DMS153 (cell line): ENCODE measurements around the gene OGDH.
"Not testable (repeated sequence)": the region's sequence is repeated elsewhere in the genome, so short reads cannot be mapped to it uniquely, and the experiment has no call there.

Experiments used
- DNase-seq: peaks from one replicate; lab custom pipeline; 2025; lab: John Stamatoyannopoulos, UW

The OGDH gene

DNA sequence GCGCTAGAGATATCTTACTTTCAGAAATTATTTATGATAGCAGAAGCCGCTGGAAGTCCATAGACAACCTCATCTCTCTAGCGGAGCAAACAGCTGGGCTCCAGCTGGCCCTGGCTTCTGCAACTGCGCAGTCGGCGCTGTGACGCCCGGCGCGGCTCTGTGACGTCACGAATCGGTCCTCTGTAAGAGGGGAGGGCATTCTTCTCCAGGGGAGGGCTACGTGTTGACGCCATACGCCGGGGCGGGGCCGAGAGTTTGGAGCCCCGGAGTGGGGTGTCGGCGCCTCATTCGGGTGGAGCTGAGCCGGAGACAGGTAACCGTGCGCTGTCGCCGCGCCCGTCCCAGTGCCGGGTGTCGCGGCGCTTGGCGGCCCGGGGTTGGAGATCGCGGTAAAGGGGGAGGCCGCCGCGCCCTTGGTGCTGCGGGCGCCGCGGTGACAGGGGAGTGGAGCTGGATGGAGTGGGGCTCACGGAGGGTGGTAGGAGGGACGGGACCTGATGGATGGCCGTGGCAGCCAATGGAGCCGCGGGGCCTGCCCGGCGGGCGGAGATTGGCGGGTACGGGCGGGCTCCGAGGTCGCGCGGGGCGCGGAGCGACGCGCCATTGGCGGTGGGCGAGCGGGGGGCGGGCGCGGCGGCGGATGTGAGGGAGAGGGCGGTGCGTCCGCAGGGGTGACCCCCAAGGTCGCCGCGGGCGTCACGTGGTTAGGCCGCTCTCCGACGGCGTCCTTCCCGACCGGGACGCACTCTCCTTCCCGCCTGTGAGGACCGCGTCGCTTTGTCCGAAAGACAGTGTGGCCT, at the start of gene OGDH:
Gene OGDH (plus strand): TSS at position 287 of the 800 bp plus-strand sequence. CDS start 17,717 bp downstream, outside the sequence.
- peak; percentile 99 for DNase-seq

DNA sequence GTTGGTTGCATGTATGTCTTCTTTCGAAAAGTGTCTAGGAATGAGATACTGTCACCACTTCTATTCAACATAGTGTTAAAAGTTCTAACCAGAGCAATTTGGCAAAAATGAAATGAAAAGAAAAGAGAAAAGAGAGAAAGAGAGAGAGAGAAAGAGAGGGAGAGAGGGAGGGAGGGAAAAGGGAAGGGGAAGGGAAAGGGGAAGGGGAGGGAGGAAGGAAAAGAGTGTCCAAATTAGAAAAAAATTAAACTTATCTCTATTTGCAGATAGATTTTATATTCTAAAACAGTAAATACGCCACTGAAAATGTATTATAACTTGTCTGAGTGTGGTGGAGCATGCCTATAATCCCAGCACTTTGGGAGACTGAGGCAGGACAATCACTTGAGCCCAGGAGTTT, 48.9 kb upstream of the OGDH start:
- no peak for DNase-seq

DNA sequence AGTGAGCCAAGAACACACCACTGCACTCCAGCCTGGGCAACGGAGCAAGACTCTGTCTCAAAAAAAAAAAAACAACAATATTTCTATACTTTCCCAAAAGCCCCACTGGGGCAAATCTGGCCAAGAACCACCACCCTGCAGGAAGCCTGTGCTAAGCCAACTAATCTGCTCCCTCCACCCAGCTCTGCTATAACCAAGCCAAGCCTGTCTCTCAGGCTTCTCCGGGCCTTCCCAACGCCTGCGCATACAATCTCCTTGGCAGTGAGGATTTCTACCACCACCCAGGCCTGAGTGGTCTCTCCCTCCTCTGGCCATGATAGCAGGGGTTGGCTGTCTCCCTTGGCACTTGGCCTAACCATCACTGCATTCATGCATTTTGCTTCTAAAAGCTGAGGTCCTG, 46.9 kb upstream of the OGDH start:
- DNase-seq, result no peak

DNA sequence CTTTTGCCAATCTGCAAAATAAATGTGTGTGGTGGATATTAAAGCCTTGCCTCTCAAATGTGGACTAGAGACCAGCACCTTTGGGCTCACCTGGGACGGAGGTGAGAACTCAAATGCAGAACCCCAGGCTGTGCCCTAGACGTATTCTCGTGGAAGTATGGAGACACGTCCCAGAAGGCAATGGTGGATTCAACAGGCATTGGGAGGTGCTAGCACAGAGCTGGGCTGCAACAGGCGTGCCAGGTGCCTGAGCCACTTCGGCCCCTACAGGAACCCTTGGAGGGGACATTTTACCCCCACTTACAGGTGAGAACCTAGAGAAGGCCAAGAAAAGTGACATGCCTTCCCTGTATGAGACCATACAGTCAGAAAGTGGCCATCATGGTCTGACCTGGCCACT, 44.9 kb upstream of the OGDH start:
- no peak for DNase-seq

DNA sequence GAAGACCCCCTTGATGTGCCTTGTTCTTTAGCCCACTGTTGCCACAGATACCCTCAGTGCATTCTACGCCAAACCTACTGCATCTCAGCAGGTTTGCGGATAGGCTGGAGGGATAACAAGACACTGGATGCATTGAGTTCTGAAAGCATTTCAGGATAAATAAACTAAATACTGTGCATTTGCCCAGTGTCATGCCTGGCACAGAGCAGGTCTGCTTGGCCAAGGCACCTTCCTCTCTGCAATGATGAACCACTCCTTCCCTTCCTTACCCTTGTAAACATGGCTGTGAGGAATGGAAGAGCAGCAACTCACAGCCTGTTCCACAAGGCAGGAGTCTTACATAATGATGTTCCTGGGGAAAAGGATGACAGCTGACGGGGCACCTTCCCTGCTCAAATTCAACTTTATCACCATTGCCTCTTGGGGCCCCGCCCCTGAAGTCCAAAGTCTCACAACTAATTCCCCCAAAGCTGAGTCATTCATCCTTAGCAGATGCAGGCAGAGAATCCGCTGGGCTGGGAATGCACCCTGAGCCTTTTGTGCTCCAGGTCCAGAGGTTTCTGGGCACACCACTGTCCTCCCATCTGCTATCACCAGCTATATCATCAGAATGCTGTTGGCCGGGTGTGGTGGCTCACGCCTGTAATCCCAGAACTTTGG, 44.3 kb upstream of the OGDH start:
- DNase-seq, result no peak

DNA sequence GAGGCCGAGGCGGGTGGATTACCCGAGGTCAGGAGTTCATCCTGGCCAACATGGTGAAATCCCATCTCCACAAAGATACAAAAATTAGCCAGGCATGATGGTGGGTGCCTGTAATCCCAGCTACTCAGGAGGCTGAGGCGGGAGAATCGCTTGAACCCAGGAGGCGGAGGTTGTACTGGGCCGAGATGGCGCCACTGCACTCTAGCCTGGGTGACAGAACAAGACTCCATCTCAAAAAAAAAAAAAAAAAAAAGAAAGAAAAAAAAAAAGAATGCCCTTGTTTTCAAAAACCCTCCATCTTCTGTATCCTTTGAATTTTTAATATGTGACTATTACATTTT, 43.8 kb upstream of the OGDH start:
- not testable (repeated sequence) for DNase-seq

DNA sequence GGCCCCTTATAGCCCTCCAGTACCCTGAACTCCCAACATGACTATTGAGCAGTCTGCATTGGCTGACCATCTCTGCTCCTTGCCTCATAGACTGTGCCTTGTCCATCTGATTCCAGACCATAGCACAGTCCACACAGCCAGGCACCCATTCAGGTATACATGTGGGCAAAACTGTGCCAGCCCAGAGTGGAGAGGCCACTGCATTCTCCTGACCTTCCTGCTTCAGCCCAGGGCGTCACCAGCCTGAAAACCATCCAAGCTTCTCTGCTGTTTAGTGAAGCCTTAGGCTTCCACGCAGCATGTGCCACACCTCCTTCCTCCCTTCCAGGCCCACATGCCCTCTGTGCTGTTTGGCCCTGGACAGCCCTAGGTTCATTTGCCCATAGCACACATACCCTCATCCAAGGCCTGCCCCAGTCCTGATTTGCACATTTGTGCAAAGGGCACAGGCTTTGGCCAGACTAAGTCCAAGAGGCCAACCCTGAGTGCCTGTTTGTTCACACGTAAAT, 43.2 kb upstream of the OGDH start:
- DNase-seq, result no peak

DNA sequence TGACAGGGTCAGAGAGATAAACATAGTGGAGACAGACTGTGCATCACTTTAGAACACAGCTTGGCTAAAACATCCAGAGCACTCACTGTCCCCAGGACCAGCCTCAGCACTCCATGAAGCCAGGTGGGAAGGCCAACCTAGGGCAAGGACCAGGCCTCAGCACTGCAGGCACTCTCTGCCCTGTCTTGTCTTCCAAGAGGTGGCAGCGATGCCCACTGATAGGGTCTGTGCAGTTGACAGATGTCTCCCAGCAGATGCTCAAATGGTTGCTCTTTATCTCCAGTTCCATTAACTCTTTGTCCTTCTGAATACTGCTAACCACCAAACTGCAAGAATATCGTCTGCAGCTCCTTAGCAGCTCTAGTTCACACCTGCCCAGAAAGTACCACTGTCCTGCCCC, 41.8 kb upstream of the OGDH start:
- DNase-seq, result no peak

DNA sequence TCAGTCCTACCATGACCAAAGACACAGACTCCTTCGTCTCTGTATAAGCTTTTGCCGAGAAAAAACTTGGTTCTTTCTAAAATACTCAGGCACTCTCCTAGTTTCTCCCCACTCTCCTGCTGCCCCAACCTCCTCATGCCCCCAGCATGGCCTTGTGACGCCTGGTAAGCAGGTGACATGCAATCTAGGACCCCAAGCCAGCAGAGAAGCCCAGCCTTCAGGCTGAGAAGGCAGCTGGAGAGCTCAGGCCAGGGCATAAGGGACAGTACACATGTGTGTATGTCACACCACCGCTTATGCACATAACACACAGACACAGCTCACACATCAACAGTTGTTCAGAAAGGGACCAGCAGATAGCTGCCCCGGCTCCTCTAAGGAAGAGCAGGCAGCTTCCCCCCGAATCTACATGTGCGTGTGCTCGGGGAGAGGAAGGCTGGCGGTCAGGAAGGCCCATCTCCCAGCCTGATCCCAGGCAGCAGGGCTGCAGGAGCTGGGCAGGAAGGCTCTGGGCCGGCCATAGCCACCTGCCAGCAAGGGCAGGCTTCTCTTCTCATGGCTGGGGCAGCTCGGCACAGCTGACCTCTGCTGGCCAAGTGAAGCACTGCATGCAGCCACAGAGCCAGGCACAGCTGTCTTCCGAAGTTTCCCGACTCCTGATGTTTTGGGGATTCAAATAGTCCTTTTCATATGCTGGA, 41.2 kb upstream of the OGDH start:
- peak; percentile 42 for DNase-seq

DNA sequence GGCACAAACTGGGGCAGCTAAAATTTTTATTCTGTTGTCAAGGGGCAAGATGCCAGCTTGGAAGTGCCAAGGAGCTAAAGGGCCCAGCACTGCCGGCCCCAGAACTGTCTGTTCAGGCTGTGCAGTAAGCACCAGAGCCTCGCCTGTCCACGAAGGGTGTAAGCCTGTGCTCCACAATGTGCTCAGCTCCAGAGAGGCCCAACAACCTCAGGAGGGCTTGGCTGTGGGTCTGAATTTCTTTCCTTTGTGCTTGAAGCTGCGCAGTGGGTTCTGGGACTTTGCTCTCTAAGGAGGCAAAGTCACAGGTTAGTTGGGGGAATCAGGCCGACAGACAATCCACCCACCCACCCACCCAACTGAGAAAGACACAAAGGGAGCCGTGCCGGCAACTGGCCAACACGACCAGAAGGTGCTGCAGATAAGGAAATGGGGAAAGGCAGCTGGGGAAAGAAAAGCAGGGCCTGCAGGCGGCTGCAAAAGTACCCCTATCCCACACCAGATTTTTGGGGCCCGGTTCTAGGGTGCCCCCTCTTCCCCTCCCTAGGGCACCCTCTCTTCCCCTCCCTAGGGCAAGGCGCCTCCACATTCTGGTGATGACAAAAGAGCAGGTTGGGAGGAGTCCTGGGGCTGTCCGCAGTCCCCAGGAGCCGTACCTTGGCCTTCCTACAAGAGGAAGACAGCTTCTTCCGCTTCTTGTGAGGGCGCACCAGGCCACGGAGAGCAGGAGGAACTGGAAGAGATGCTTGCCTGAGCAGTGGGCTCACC, 40.5 kb upstream of the OGDH start:
- no peak for DNase-seq

DNA sequence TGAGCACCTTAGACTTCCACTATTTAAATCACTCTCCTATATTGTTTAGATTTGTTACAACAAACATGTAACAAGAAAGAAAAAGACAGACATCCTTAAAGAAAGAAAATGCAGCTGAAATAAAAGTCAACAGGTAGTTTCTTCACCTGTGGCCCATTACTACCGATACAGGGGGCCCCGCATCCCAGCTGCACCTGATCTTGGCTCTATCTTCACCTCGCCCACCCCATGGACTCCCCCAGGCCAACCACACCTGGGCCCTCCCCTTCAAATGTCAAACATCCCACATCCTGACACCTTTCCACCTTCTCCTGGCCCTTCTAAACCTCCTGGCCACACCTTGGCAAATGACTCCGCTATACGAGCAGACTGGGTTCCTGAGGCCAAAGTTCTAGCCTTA, 39.7 kb upstream of the OGDH start:
- no peak for DNase-seq

DNA sequence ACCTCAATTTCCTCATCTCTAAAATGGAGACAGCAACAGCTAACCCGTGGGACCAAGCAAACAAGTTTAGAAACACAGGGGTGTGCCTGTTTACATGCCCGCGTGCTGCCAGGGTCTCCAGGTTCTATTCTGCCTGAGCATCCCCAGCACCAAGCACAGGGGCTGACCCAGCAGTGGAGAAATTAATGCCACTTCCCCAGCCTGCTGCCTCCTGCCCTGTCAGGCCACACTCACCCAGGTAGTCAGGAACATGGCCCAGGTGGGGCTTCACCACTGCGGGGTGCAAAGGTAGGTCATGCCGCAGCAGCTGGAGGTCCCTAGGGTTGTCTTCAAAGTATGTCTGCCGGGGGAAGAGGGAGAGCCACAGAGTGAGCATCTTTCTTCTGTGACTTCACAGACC, 38.5 kb upstream of the OGDH start:
- DNase-seq, result no peak

DNA sequence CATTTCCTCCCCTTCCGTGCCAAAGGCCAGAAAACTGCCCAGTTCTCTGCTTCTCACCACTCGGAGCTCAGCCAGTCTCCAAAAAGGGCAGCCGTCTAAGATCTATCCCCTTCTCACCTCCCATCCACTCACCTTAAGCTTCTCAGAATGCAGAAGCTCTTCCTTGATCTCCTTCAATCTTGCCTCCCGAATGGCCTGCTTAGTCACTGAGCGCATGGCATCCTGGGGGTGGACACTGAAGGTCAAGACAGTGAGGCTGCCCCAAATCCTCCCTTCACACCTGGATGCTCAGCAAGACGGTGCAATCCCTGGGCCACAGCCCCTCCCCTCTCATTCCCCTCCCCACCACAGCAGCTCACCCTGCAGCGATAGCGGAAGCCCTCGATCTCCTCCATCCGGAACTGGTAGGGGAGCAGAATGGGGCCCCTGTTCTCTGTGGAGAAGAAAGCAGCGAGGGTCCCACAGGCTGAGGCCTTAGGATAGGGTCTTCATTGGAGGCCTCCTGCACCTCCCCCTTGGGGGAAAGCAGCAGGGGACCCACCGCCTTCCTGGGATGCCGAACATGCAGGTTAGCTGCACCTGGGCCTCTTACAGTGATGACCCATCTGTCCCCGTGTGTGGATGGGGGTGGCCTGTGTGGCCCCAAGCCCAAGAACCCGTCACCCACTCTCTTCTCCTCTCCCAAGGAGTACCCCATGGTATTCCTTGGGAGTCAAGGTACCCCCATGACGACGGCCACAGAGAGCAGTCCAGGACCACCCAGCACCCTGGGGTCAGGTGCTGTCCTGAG, 37.5 kb upstream of the OGDH start:
- no peak for DNase-seq

DNA sequence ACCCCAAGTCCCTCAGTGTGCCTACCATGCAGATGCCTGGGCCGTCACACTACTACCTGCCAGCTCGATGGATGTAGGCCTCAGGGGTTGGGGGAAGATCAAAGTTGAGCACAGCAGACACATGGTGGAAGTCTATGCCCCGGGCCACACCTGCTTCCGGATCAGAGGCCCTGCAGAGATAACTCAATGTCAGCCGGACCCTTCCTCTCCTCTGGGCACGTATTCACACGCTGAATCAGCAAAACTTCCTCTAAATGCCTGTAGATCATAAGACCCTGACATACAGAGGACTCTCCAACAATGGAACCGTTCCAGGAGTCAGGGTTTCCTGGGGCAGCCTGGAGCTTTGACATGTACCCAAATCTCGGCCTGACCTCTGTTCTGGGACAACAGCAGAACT, 36.5 kb upstream of the OGDH start:
- no peak for DNase-seq

DNA sequence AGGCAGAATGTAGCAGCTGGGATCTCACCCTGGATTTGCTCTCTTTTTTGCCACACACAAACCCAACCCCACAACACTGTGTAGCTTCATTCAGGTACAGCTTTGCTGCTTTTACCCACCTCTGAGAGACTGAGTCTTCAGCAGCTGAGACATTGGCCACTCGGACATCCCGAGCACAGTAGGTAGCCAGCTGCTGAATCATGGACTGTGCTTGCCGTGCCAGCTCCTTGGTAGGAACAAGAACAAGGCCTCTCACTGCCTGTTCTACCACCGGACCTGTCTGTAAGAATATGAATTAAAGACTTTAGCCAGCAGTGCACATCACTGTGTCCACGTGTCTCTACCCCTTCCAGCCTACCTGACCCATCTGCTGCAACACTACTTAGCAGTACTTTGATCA, 33.7 kb upstream of the OGDH start:
- no peak for DNase-seq

DNA sequence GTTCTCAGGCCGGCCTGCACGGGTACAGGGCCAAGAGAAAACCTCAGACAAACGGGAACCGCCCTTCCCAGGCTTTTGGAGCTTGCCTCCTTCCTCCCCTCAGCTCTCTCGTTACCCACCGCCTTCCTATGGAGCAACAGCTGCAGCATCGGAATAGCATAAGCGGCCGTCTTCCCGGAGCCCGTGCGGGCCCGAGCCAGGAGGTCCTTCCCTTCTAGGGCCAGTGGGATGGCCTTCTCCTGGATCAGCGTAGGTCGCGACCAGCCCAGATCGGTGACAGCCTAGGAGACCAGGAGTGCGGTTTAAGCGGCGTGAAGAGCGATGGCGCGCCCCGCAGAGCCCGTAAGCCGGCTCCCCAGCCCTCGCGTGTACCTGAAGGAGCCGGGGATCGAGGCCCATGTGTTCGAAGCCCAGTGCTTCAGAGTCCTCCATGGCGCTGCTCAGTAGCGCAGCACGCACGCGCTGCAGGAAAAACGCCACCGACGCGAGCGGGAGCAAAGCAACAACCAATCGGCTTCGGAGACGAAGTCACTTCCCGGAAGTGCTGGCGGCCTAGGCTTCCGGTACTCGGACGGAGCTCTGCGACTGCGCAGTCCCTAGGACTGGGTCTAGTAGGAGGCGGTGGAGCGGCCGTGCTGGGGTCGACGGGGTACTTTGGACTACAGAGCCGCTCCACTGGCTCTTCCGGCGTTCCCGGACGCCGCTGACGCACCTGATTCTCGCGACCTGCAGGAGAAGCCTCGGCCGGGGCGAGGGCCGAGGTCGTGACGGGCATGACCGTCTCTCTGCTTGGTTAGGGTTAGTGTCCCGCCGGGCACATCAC, 32.8 kb upstream of the OGDH start, which contains the start of gene DDX56:
Gene DDX56 (minus strand): TSS at position 445 of the 823 bp plus-strand sequence. CDS start 13 bp downstream, at position 432.
- peak; percentile 92 for DNase-seq

DNA sequence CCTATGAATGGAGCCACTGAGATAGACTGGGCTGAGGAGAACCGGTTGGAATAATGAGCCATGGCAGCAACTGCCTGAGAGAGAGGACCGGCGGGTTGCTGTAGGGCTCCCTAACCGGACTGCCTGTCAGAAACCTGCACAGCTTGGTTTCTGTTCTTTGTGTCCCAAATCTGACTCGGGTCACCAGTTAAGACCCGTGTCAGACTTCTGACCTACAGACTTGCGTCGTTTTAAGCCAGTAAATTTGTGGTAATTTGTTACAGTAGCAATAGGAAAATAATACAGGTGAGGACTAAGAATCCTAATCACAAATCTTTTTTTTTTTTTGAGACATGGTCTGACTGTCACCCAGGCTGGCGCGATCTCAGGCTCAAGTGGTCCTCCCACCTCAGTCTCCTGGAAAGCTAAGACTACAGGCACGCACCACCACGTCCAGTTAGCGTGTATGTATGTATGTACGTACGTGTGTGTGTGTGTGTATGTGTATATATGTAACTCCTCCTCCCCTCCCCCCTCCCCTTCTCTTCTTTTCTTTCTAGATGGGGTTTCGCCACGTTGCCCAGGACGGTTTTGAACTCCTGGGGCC, 32.0 kb upstream of the OGDH start:
- DNase-seq, result no peak

DNA sequence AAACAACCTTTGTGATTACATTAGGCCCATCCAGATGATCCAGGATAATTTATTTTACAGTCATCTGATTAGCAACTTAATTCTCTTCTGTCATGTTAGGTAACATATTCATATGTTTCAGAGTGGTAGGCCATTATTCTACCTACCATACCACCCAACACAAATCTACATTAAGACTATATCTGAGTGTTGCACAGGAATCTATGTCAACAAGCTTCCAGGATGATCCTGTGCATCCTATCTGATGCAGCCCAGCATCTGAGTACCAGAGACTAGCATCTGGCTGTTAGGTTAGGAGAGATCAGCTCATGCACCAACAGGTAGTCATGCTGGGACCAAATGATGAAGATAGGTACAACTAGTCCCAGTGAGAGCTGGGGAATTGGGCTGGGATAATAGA, 31.4 kb upstream of the OGDH start:
- DNase-seq, result no peak

DNA sequence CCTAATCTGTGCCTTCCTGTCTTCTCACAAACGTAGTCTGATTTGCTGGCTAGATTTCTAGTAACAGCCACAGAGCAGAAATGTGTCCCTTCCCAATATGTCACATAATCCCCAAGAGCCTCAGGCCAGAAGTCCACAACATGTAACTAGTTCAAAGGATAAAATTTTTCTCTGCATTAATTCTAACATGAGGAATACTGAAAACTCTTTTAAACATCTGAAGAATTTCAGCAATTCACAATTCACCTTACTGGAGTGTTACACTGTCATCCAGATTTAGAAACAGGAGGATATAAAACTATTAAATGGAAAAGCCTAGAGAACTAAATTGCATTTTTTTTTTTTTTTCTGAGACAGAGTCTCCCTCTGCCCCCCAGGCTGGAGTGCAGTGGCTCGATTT, 30.2 kb upstream of the OGDH start:
- no peak for DNase-seq
